Body of pancreas (tissue), 4 donors: ENCODE data around the gene ADGRB2. TPM values are rescaled to one million over a fixed set of nuclear protein-coding genes. Genes with fewer than 3 reads are reported as not detected.

Source experiments
- ATAC-seq: fragments of 150-250 bp; one replicate; pipeline ENCODE4 v1.9.1; 2016
- DNase-seq, 4 donors: peaks; one replicate each; pipeline ENCODE4 v3.0.0-alpha.2; 2019
- H3K27ac ChIP-seq, 4 donors: fragments of 200-600 bp; sonication (generic); 1 replicate in 3 of 4; 2 replicates in 1 of 4; pipeline versions ENCODE4 v1.5.1 to v1.6.1; 2016 to 2019; ENCODE audit warnings: mild to moderate bottlenecking in 1 of 4, mixed read lengths in 1 of 4, moderate library complexity in 1 of 4
- H3K27me3 ChIP-seq, 2 donors: fragments of 200-600 bp; sonication (generic); one replicate each; pipeline ENCODE4 v1.6.0; 2016; ENCODE audit warnings: mild to moderate bottlenecking in 1 of 2
- H3K36me3 ChIP-seq, 2 donors: fragments of 200-600 bp; sonication (generic); replicated peaks in 1 of 2; 2 replicates each; pipeline ENCODE4 v1.5.1; 2016; ENCODE audit warnings: low read depth in 2 of 2; ENCODE audit not compliant: insufficient read depth in 1 of 2
- H3K4me1 ChIP-seq: fragments of 200-600 bp; sonication (generic); one replicate; pipeline ENCODE4 v1.6.0; 2016
- H3K4me3 ChIP-seq, 2 donors: fragments of 200-600 bp; sonication (generic); 1 replicate in 1 of 2; 2 replicates in 1 of 2; pipeline ENCODE4 v1.5.1; 2016 to 2019
- H3K9me3 ChIP-seq, 3 donors: fragments of 200-600 bp; sonication (generic); 1 replicate in 2 of 3; 2 replicates in 1 of 3; pipeline ENCODE4 v1.5.1; 2016
- POLR2A ChIP-seq, 3 donors: fragments of 450-650 bp; IDR thresholded peaks; one replicate each; pipeline ENCODE4 v1.6.1; 2016; ENCODE audit warnings: antibody characterized with exemption in 3 of 3, mild to moderate bottlenecking in 2 of 3
- WGBS, 2 donors: methylation state at CpG; one replicate each; pipeline ENCODE4 v1.1.5; 2017; 5-methylcytosine and 5-hydroxymethylcytosine counted together
- intact Hi-C: fragments of 100-400 bp; cut with DNase I; formaldehyde crosslinking; loops from one replicate; pipeline ENCODE4 v1.15.1; 2023
- total RNA-seq, 2 donors: library from RNA; depleted of rRNA; stranded (reverse); fragments of >200 nt; gene quantifications; one replicate each; pipeline ENCODE4 v1.1.0, GENCODE V29; 2016
- TF ChIP-seq, protein P1 (sequence below), 7 experiments: fragments of 450-650 bp in 4 of 7; fragments of 200-600 bp in 3 of 7; sonication (generic) in 3 of 7; IDR thresholded peaks; one replicate each; pipeline ENCODE4 v1.5.1; 2016 to 2019; ENCODE audit warnings: antibody characterized with exemption in 7 of 7

The ADGRB2 gene
- total RNA-seq, 2 donors from 2014 or later: 0.26 to 3.0 TPM

DNA sequence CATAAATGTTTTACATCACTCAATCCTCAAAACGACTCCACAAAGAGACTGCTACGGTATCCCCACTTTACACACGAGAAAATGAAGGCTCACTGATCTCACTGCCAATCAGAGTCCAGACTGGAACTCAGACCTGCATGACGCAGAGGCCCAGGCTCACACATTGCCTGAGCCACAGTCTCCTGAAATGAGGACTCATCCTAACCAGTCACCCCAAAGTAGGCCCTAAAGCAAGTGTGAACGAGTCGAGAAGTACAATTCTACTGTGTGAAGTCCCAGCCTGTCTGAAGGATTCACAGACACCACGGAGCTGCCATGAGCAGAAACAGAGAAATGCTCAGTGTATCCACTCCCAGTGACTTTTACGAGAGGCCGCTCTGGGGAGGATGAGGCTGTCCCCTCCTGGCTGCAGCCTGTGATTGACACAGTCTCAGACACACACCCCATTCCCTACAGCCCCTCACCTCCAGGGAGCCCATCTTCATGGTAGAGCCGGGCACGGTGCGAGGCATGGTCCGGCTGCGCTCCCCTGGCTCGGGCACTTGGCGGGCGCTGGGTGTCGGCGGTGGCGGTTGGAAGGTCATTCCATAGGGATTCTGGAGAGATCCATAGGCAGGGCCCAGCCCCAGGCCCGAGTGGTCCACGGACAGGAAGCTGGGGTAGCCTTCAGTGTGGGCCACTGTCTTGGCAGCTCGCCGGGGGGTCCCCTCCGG lies 33.6 kb downstream of the ADGRB2 start:
- TF ChIP-seq POLR2A (IDR thresholded peaks at IDR 0.05): no peak
- TF ChIP-seq, protein P1, sequence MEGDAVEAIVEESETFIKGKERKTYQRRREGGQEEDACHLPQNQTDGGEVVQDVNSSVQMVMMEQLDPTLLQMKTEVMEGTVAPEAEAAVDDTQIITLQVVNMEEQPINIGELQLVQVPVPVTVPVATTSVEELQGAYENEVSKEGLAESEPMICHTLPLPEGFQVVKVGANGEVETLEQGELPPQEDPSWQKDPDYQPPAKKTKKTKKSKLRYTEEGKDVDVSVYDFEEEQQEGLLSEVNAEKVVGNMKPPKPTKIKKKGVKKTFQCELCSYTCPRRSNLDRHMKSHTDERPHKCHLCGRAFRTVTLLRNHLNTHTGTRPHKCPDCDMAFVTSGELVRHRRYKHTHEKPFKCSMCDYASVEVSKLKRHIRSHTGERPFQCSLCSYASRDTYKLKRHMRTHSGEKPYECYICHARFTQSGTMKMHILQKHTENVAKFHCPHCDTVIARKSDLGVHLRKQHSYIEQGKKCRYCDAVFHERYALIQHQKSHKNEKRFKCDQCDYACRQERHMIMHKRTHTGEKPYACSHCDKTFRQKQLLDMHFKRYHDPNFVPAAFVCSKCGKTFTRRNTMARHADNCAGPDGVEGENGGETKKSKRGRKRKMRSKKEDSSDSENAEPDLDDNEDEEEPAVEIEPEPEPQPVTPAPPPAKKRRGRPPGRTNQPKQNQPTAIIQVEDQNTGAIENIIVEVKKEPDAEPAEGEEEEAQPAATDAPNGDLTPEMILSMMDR (IDR thresholded peaks at IDR 0.05): no peak
- DNase-seq: no peak
- WGBS, 2 donors: 75 to 88% methylated on average over 8 to 23 of the region's 25 CpGs
- Histone ChIP-seq H3K36me3 (no peaks in the 10 kb centered on the region), H3K9me3 (no peaks in the 10 kb centered on the region), H3K4me3 (no peak overlapping the region), H3K4me1 (no peaks in the 10 kb centered on the region), H3K27ac (no peak overlapping the region), H3K27me3 (no peaks in the 10 kb centered on the region)
- no peak for ATAC-seq
- intact Hi-C loops: no loop called here

DNA sequence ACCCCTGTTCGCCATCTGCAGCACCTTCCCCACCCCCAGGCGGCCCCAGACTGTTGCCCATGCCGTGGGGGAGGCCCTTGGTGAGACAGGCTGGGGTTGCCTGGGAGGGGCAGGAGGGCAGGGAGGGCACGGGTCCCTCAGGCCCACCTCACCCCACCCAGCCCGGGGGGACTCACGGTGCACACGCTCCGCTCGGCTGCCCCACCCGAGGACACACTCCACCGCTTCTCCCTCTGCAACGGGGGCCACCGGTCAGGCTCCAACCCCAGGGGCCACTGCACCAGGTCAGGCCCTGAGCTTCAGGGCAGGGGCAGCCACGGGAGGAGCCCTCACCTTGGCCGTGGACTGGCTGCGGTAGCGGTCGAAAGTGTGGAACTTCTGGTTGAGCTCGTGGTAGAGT lies 36.3 kb downstream of the ADGRB2 start:
- Histone ChIP-seq H3K9me3 (no peaks in the 10 kb centered on the region), H3K36me3 (no peaks in the 10 kb centered on the region), H3K4me3 (no peak overlapping the region), H3K4me1 (no peaks in the 10 kb centered on the region), H3K27me3 (peaks cover 0 to 3% of the 10 kb centered on the region in 2 donors), H3K27ac (no peak overlapping the region)
- ATAC-seq (no peak), DNase-seq (no peak)
- WGBS, 2 donors: 84 to 85% methylated on average over 7 to 16 of the region's 19 CpGs
- TF ChIP-seq, protein P1 (IDR thresholded peaks at IDR 0.05): no peak
- TF ChIP-seq POLR2A (IDR thresholded peaks at IDR 0.05): no peak
- intact Hi-C loops: no loop called here

DNA sequence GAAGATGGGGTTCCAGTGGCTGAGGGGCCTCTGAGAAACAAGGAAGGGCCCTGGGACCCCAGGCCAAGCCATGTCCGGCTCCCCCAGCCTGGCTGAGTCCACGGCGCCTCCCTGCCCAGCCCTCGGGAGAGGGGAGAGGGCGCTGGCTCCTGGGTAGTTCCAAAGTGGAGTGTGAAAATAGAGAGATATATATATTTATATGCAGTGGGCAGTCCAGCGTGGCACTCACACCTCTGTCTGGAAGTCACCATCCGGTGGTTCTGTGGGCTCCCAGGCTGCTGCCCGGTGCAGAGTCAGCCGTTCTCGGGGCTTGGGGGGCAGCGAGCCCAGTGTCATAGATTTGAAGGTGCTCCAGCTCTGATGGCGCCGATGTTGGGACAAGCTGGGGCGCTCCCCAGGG lies 36.9 kb downstream of the ADGRB2 start:
- Histone ChIP-seq H3K9me3 (no peaks in the 10 kb centered on the region), H3K4me3 (no peak overlapping the region), H3K27me3 (peaks cover 0 to 3% of the 10 kb centered on the region in 2 donors), H3K27ac (no peak overlapping the region), H3K4me1 (no peaks in the 10 kb centered on the region), H3K36me3 (no peaks in the 10 kb centered on the region)
- ATAC-seq (no peak), DNase-seq (no peak)
- WGBS, 2 donors: 87 to 95% methylated on average over 8 to 12 of the region's 14 CpGs
- TF ChIP-seq, protein P1 (IDR thresholded peaks at IDR 0.05): no peak
- TF ChIP-seq POLR2A (IDR thresholded peaks at IDR 0.05): no peak
- intact Hi-C loops: no loop called here

DNA sequence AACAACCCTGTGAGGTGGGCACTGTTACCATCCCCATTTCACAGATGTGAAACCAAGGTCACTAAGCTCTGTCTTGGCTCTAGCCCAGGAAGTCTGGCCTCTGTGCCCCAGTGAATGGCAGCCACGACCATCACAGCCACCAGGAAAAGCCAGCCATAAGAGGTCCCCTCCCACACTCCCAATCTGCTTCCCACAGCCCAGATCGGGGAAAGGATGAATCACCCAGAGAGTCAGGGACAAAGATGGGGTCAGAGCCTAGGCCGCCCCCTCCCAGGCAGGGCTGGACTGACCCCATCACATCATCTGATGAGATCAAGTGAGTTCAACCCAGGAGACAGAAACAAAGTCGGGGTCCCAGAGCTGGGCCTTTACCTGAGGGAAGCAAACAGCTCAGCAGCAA lies 37.4 kb downstream of the ADGRB2 start:
- Histone ChIP-seq H3K27me3 (peaks cover 0 to 3% of the 10 kb centered on the region in 2 donors), H3K9me3 (no peaks in the 10 kb centered on the region), H3K4me3 (no peak overlapping the region), H3K4me1 (no peaks in the 10 kb centered on the region), H3K27ac (no peak overlapping the region), H3K36me3 (no peaks in the 10 kb centered on the region)
- TF ChIP-seq, protein P1 (IDR thresholded peaks at IDR 0.05): no peak
- no peak for TF ChIP-seq POLR2A (IDR thresholded peaks at IDR 0.05)
- 68 to 71% methylated on average over 4 of the region's 4 CpGs for WGBS, 2 donors
- no peak for ATAC-seq
- no peak for DNase-seq
- intact Hi-C loops: no loop called here
